Measurements from ENCODE around the gene LCP1.
"Not testable (repeated sequence)": the region's sequence is repeated elsewhere in the genome, so short reads cannot be mapped to it uniquely, and the experiment has no call there.

DNA sequence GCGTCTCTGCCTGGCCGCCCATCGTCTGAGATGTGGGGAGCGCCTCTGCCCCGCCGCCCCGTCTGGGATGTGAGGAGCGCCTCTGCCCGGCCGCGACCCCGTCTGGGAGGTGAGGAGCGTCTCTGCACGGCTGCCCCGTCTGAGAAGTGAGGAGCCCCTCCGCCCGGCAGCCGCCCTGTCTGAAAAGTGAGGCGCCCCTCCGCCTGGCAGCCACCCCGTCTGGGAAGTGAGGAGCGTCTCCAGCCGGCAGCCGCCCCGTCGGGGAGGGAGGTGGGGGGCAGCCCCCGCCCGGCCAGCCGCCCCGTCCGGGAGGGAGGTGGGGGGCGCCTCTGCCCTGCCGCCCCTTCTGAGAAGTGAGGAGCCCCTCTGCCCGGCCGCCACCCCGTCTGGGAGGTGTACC, 19.2 kb downstream of the LCP1 start:
- TF ChIP-seq, protein P1, sequence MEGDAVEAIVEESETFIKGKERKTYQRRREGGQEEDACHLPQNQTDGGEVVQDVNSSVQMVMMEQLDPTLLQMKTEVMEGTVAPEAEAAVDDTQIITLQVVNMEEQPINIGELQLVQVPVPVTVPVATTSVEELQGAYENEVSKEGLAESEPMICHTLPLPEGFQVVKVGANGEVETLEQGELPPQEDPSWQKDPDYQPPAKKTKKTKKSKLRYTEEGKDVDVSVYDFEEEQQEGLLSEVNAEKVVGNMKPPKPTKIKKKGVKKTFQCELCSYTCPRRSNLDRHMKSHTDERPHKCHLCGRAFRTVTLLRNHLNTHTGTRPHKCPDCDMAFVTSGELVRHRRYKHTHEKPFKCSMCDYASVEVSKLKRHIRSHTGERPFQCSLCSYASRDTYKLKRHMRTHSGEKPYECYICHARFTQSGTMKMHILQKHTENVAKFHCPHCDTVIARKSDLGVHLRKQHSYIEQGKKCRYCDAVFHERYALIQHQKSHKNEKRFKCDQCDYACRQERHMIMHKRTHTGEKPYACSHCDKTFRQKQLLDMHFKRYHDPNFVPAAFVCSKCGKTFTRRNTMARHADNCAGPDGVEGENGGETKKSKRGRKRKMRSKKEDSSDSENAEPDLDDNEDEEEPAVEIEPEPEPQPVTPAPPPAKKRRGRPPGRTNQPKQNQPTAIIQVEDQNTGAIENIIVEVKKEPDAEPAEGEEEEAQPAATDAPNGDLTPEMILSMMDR (conservative IDR thresholded peaks at IDR 0.05; ENCODE audit: low read depth, low read length): not testable (repeated sequence)
- not testable (repeated sequence) for TF ChIP-seq EZH2 (IDR thresholded peaks at IDR 0.05; ENCODE audit: borderline replicate concordance, low read depth, low read length, poor library complexity, severe bottlenecking)

Data from A673 (cell line).